Tibial nerve (tissue), 4 donors: Measurements from ENCODE around the gene SLIT3.

Experiments
- EP300 ChIP-seq, 2 donors: sonication (generic); formaldehyde crosslinking; IDR thresholded peaks; one replicate each; pipeline ENCODE4 v1.6.1; 2017; ENCODE audit warnings: antibody characterized with exemption in 2 of 2, mild to moderate bottlenecking in 1 of 2
- POLR2A ChIP-seq, 2 donors: fragments of 450-650 bp; IDR thresholded peaks; one replicate each; pipeline ENCODE4 v1.6.1; 2017; ENCODE audit warnings: antibody characterized with exemption in 2 of 2, mild to moderate bottlenecking in 2 of 2, moderate library complexity in 2 of 2
- TF ChIP-seq, protein P1 (sequence below), 5 experiments: fragments of 200-600 bp in 3 of 5; fragments of 450-650 bp in 2 of 5; sonication (generic) in 3 of 5; IDR thresholded peaks; one replicate each; pipeline ENCODE4 v1.5.1; 2016 to 2019; ENCODE audit warnings: antibody characterized with exemption in 5 of 5, mild to moderate bottlenecking in 3 of 5, moderate library complexity in 2 of 5

- TF ChIP-seq, protein P1, sequence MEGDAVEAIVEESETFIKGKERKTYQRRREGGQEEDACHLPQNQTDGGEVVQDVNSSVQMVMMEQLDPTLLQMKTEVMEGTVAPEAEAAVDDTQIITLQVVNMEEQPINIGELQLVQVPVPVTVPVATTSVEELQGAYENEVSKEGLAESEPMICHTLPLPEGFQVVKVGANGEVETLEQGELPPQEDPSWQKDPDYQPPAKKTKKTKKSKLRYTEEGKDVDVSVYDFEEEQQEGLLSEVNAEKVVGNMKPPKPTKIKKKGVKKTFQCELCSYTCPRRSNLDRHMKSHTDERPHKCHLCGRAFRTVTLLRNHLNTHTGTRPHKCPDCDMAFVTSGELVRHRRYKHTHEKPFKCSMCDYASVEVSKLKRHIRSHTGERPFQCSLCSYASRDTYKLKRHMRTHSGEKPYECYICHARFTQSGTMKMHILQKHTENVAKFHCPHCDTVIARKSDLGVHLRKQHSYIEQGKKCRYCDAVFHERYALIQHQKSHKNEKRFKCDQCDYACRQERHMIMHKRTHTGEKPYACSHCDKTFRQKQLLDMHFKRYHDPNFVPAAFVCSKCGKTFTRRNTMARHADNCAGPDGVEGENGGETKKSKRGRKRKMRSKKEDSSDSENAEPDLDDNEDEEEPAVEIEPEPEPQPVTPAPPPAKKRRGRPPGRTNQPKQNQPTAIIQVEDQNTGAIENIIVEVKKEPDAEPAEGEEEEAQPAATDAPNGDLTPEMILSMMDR (IDR thresholded peaks at IDR 0.05), result no peak
- TF ChIP-seq EP300 (IDR thresholded peaks at IDR 0.05) (no peak), POLR2A (IDR thresholded peaks at IDR 0.05) (no peak)
These were observed 512.2 kb downstream of the SLIT3 start for GRCh38 chr5:168788786-168789185.
